Anterior cingulate cortex (tissue), 58 donors: ENCODE data around the gene ZC3H8.
"Not testable (repeated sequence)": the region's sequence is repeated elsewhere in the genome, so short reads cannot be mapped to it uniquely, and the experiment has no call there.

Source experiments
- DNase-seq, 58 donors: peaks; one replicate each; lab custom pipeline; 2025; lab: John Stamatoyannopoulos, UW

Gene ZC3H8

DNA sequence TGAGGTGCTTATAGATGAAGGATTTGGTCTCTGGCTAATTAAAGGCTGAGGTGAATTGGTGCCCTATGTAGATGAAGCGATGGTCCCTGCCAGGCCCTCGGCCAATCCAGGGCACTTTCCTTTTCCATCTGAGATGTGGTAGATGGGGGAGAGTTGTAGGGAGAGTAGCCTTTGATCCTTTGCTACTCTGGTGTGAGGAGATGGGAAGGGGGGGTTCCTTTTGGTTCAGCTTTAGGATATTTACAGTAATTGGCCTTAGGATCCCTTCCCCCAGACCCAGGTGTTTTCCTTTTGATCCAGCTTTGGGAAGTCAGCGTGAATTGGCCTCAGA, 5.4 kb upstream of the ZC3H8 start:
- DNase-seq = no peak

DNA sequence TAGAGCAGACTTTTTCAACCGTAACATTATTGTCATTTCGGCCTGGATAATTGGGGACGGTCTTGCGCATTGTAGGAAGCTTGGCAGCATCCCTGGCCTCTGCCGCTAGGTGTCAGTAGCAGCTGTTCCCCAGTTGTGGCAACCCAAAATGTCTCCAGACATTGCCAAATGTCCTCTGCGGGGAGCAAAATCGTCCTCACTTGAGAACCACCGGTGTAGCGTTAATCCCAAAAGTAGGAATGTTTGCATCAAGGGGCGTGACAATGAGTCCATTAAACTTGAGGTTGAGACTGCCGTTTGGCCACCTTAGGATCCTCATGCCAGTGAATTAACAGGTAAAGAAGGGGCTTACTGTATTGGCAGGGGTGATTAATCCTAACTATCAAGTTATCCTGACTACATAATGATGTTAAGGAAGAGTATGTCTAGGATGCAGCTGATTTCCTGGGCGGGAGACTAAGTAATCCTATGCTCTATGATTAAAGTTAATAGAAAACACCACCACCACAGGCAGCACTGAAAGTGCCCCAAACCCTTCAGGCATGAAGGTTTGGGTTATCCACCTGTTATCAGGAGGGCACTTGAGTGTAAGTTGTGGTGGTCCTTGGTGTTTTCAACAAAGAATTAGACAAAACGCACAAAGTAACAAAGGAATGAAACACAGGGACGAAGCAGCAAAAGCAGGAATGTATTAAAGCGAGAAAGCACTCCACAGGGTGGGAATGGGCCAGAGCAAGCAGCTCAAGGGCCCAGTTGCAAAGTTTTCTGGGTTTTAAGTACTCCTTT, 4.9 kb upstream of the ZC3H8 start:
- peak in 54 of 58 donors; percentile 4 to 80 (median 45) for DNase-seq

GRCh38 chr2:112257575-112257974, 2.7 kb upstream of the ZC3H8 start:
- peak in 3 of 58 donors; percentile 5 to 14 (median 7) for DNase-seq

- no peak for DNase-seq
Observed at GRCh38 chr2:112256654-112257053, 1.8 kb upstream of the ZC3H8 start.

GRCh38 chr2:112255875-112256274, 1.0 kb upstream of the ZC3H8 start:
- no peak for DNase-seq

GRCh38 chr2:112253261-112253815, 1.5 kb downstream of the ZC3H8 start:
- no peak for DNase-seq

- DNase-seq = no peak
Observed at GRCh38 chr2:112251271-112251670, 3.6 kb downstream of the ZC3H8 start.

DNA sequence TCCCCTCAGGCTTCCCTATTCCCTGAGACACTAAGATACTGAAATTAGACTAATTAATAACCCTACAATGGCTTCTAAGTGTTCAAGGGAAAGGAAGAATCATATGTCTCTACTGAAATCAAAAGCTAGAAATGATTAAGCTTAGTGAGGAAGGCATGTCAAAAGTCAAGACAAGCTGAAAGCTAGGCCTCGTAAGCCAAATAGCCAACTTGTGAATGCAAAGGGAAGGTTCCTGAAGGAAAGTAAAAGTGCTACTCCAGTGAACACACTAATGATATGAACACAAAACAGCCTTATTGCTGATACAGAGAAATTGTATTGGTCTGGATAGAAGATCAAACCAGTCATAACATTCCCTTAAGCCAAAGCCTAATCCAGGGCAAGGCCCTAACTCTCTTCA, 10.0 kb downstream of the ZC3H8 start:
- DNase-seq = no peak

DNA sequence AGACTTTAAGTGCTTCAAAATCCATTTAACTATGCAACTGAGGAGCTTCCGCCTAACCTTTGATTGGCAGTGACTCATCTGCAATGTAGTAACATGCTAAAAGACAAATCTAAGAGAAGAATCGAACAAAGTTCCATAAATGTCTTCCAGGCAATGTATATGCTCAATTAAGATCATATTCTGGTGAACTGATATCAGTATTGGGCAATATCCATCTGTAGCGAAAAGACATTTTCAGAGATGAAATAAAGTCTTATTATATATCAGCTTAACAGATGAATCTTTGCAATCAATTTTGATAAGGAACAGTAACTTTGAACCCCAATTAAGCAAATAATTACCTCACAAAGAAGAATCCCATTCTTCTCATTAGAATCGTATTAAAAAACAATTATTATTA, 11.6 kb downstream of the ZC3H8 start:
- no peak for DNase-seq

DNA sequence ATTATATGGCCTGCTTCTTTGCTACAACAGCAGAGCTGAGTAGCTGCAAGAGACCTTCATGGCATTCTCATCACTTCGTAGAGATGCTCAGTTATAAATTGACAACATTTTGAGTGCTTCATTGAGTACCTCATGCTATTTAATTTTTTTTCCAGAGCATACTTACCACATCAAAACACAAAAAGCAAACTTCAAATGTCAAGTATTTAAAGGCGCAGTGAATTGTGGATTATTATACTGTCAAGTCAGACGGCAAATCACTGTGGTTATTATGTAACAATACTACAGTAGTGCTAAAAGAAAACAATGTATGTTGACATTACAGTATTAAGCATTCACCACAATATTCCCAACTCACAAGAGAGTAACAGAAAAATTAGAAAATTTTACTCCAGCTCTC, 12.5 kb downstream of the ZC3H8 start:
- no peak for DNase-seq

DNA sequence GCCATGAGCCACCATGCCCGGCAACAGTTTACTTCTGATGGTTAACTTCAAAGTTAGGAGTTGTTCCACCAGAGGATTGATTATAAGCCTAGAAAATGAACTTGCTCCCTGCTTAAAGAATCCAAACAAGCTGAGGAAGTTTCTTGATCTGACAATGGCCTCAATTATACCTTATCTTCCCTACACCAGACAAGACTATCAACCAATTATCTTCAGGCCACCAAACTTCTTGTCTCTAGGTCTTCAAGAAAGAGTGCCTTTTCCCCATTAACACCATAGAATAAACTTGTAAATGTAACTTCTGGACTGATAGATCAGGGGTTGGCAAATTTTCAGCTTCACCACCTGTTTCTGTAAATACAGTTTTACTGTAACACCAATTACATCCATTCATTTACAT, 15.0 kb downstream of the ZC3H8 start:
- DNase-seq = no peak

GRCh38 chr2:112230371-112230770, 24.5 kb downstream of the ZC3H8 start:
- no peak for DNase-seq

DNA sequence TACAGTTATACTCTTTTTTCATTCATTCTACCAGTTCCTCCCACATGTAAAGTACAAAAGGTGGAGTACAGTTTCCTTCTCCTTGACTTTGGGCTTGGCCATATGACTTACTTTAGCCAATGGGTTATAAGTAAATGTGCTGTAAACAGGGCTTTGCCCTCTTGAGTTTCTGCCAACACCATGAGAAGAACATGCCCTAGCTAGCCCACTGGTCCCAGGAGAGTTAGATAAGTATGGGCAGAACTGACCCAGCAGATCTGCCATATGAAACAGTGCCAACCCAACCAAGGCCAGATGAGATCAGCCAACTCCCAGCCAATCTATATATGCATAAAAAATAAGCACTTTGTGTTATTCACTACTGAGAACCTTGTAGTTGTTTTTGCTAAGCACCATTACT, 25.5 kb downstream of the ZC3H8 start:
- no peak for DNase-seq

DNA sequence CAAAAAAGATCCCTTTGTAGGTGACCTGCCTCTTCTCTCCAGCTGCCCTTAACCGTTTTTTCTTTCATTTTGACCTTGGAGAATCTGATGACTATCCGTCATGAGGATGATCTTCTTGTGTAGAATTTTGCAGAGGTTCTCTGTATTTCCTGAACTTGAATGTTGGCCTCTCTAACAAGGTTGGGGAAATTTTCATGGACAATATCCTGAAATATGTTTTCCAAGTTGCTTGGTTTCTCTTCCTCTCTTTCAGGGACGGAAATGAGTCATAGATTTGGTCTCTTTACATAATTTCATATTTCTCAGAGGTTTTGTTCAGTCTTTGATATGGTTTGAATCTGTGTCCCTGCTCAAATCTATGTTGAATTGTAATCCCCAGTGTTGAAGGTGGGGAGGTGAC, 34.0 kb downstream of the ZC3H8 start:
- no peak for DNase-seq

- no peak for DNase-seq
Observed at GRCh38 chr2:112220186-112220585, 34.7 kb downstream of the ZC3H8 start.

DNA sequence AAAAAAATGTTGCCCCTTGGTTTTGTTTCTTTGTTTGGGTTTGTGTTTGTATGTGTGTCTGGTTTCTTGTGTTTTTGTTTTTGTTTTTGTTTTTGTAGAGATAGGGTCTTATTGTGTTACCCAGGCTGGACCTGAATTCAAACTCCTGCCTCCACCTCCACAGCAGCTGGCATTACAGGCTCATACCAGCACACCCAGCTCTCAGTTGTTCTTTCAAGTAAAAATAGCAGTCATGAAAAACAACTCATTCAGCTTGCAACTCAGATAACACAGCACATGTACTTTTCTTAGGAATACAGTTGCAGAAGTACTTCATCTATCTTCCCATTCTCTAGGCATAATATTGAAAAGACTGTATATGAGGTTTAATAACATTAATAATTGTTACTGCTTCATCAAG, 37.0 kb downstream of the ZC3H8 start:
- no peak for DNase-seq

DNA sequence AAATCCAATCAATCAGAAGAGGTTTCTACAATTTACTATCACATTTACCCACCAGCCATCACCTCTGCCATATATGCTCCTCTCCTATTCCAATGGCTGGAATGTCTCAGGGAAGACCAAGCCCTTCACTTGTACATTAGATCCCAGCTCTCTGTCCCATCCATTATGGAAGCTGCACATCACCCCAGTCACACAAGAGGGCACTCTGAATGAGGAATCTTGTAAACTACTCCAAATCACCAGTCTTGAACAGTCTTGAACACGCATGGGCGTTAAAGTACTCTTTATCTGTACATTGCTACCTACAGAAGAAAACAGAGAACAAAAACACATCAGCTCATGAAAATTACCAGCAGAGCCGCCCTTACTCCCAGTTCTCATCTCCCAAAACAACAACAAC, 38.7 kb downstream of the ZC3H8 start:
- no peak for DNase-seq

GRCh38 chr2:112207905-112208304, 46.9 kb downstream of the ZC3H8 start:
- DNase-seq = not testable (repeated sequence)

GRCh38 chr2:112204411-112204810, 50.4 kb downstream of the ZC3H8 start:
- DNase-seq = no peak

GRCh38 chr2:112201696-112202430, 53.0 kb downstream of the ZC3H8 start:
- DNase-seq = no peak

GRCh38 chr2:112199188-112199587, 55.7 kb downstream of the ZC3H8 start:
- DNase-seq = no peak

DNA sequence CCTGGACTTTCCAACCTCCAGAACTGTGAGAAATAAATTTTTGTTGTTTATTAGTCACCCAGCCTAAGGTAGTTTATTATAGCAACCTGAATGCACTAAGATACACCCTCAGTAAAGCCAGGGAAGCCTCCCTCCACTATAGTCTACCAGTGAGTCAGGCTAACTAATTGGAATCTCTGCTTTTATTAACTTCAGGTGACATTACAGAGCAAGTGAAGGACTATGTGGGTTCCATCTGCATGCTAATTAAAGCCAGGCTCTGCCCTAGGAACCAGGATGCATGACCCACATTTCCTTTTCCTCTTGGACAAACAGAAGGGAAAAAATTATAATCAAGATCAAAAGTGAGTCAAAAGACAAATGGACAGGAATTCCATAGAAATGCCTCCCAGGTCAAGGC, 56.1 kb downstream of the ZC3H8 start:
- DNase-seq = no peak
